HCT116 (cell line): ENCODE data around the gene PRPF31. TPM values are rescaled to one million over a fixed set of nuclear protein-coding genes. Genes with fewer than 3 reads are reported as not detected.

ENCODE experiments used
- ATAC-seq: fragments of 200-7000 bp; cut with Tn5 transposase; 2 replicates; pipeline ENCODE4 v1.9.1; 2020; ENCODE audit warnings: mild to moderate bottlenecking, moderate library complexity
- Bru-seq: library from RNA; stranded (reverse); fragments of 400-500 nt; gene quantifications from one replicate; lab custom pipeline; 2021; lab: Mats Ljungman, UMichigan
- BruChase-seq, 2 experiments: library from RNA; stranded (reverse); fragments of 400-500 nt; gene quantifications; one replicate each; lab custom pipeline; 2021; lab: Mats Ljungman, UMichigan
- BruUV-seq: library from RNA; stranded (reverse); fragments of 400-500 nt; replicated peaks from 2 replicates; lab custom pipeline; 2021; lab: Mats Ljungman, UMichigan
- CTCF ChIA-PET: fragments of 300-600 bp; sonication (Branson Sonifier 250); formaldehyde crosslinking; loops from one replicate; lab custom pipeline; 2021; ENCODE audit warnings: antibody characterized with exemption; lab: Charles Lee
- POLR2A ChIA-PET: fragments of 300-600, 350-600 bp; sonication (Branson Sonifier 250); formaldehyde crosslinking; loops from one replicate; lab custom pipeline; 2021; ENCODE audit warnings: antibody characterized with exemption; lab: Charles Lee
- RAD21 ChIA-PET, 2 experiments: fragments of 300-600 bp; sonication (Branson Sonifier 250); formaldehyde crosslinking; loops; one replicate each; lab custom pipeline; 2023; ENCODE audit warnings: low total read pairs in 2 of 2; ENCODE audit not compliant: uncharacterized antibody in 2 of 2, unreplicated experiment in 2 of 2, low non-redundant PET in 1 of 2; lab: Charles Lee
- DNase-seq: peaks from one replicate; pipeline ENCODE4 v3.0.0-alpha.2; 2010; ENCODE audit warnings: low read depth, low spot score
- H2AFZ ChIP-seq: fragments of 200-600 bp; shearing (Covaris generic), sonication (generic); 2 replicates; pipeline ENCODE4 v1.6.1; 2017; ENCODE audit warnings: low read depth, mixed run types, mixed read lengths, antibody characterized with exemption, low read length; ENCODE audit not compliant: poor library complexity, severe bottlenecking
- H3K27ac ChIP-seq: 2 replicates; pipeline ENCODE4 v1.5.1; 2012; ENCODE audit warnings: low read depth, low read length
- H3K27me3 ChIP-seq: fragments of 200-600 bp; sonication (generic); 2 replicates; pipeline ENCODE4 v1.6.1; 2016; ENCODE audit warnings: mixed run types, low read length, mixed read lengths; ENCODE audit not compliant: insufficient read depth
- H3K36me3 ChIP-seq, 2 experiments: fragments of 200-500 bp in 1 of 2; fragments of 200-600 bp in 1 of 2; sonication (Bioruptor generic) in 1 of 2; sonication (generic) in 1 of 2; 2 replicates each; pipeline versions ENCODE4 v1.5.1 to v1.6.1; 2014 to 2016; ENCODE audit warnings: low read length in 2 of 2, inconsistent platforms in 1 of 2, mixed read lengths in 1 of 2, mixed run types in 1 of 2; ENCODE audit not compliant: insufficient read depth in 2 of 2, control insufficient read depth in 1 of 2
- H3K4me1 ChIP-seq, 2 experiments: fragments of 200-600 bp in 1 of 2; sonication (generic) in 1 of 2; 2 replicates each; pipeline versions ENCODE4 v1.5.1 to v1.6.1; 2012 to 2017; ENCODE audit warnings: low read length in 2 of 2, inconsistent platforms in 1 of 2, mild to moderate bottlenecking in 1 of 2, mixed read lengths in 1 of 2, mixed run types in 1 of 2, moderate library complexity in 1 of 2; ENCODE audit not compliant: insufficient read depth in 2 of 2, control insufficient read depth in 1 of 2
- H3K4me2 ChIP-seq: fragments of 200-600 bp; sonication (generic); 2 replicates; pipeline ENCODE4 v1.6.1; 2017; ENCODE audit warnings: mixed run types, low read length, mixed read lengths
- H3K4me3 ChIP-seq, 2 experiments: fragments of 200-600 bp in 1 of 2; sonication (generic) in 1 of 2; replicated peaks in 1 of 2; 2 replicates each; pipeline ENCODE4 v1.5.1; 2011 to 2016; ENCODE audit warnings: low read length in 2 of 2, control low read depth in 1 of 2, low read depth in 1 of 2, mild to moderate bottlenecking in 1 of 2, mixed read lengths in 1 of 2, mixed run types in 1 of 2
- H3K79me2 ChIP-seq: fragments of 200-600 bp; sonication (generic); 2 replicates; pipeline ENCODE4 v1.6.1; 2017; ENCODE audit warnings: mild to moderate bottlenecking, mixed run types, low read length, moderate library complexity, mixed read lengths; ENCODE audit not compliant: insufficient read depth
- H3K9ac ChIP-seq: fragments of 200-600 bp; sonication (generic); 2 replicates; pipeline ENCODE4 v1.6.1; 2016; ENCODE audit warnings: low read length, mixed read lengths
- H3K9me2 ChIP-seq: fragments of 200-600 bp; sonication (generic), shearing (Covaris generic); 2 replicates; pipeline ENCODE4 v1.6.1; 2017; ENCODE audit warnings: mixed run types, mild to moderate bottlenecking, moderate library complexity; ENCODE audit not compliant: insufficient read depth
- H3K9me3 ChIP-seq, 2 experiments: fragments of 200-500 bp in 1 of 2; fragments of 200-600 bp in 1 of 2; sonication (Bioruptor generic) in 1 of 2; sonication (generic) in 1 of 2; 2 replicates each; pipeline ENCODE4 v1.6.1; 2014 to 2017; ENCODE audit warnings: low read length in 2 of 2, mixed read lengths in 2 of 2, inconsistent platforms in 1 of 2, low read depth in 1 of 2, mild to moderate bottlenecking in 1 of 2, mixed run types in 1 of 2, moderate library complexity in 1 of 2; ENCODE audit not compliant: control insufficient read depth in 1 of 2, insufficient read depth in 1 of 2
- H4K20me1 ChIP-seq: fragments of 200-600 bp; sonication (generic), shearing (Covaris generic); 2 replicates; pipeline ENCODE4 v1.6.1; 2017; ENCODE audit warnings: mixed run types, mild to moderate bottlenecking, moderate library complexity; ENCODE audit not compliant: insufficient read depth
- CBX3 ChIP-seq: IDR thresholded peaks from 2 replicates; pipeline ENCODE4 v1.6.1; 2012; ENCODE audit warnings: low read depth
- CEBPB ChIP-seq: IDR thresholded peaks from 2 replicates; pipeline ENCODE4 v1.6.1; 2012; ENCODE audit warnings: low read depth
- EGR1 ChIP-seq: IDR thresholded peaks from 2 replicates; pipeline ENCODE4 v1.6.1; 2012; ENCODE audit warnings: low read depth
- ELF1 ChIP-seq: IDR thresholded peaks from 2 replicates; pipeline ENCODE4 v1.6.1; 2012; ENCODE audit warnings: low read depth, borderline replicate concordance
- EZH2 ChIP-seq: fragments of 200-600 bp; sonication (generic); IDR thresholded peaks from 2 replicates; pipeline ENCODE4 v1.6.1; 2017; ENCODE audit warnings: antibody characterized with exemption, mixed run types
- EZH2phosphoT487 ChIP-seq: fragments of 200-600 bp; IDR thresholded peaks from 2 replicates; pipeline ENCODE4 v1.6.1; 2018; ENCODE audit warnings: antibody characterized with exemption, borderline replicate concordance
- FOSL1 ChIP-seq: IDR thresholded peaks from 2 replicates; pipeline ENCODE4 v1.6.1; 2012; ENCODE audit warnings: low read depth
- JUND ChIP-seq: IDR thresholded peaks from 2 replicates; pipeline ENCODE4 v1.6.1; 2012
- MAX ChIP-seq: IDR thresholded peaks from 2 replicates; pipeline ENCODE4 v1.6.1; 2012
- POLR2A ChIP-seq: IDR thresholded peaks from 2 replicates; pipeline ENCODE4 v1.7.0; 2011; ENCODE audit warnings: borderline replicate concordance; ENCODE audit not compliant: insufficient read depth, insufficient read length; ENCODE audit errors: extremely low read depth
- POLR2AphosphoS5 ChIP-seq: IDR thresholded peaks from 2 replicates; pipeline ENCODE4 v1.6.1; 2011; ENCODE audit warnings: mild to moderate bottlenecking, low read depth, low read length, moderate library complexity
- RAD21 ChIP-seq: IDR thresholded peaks from 2 replicates; pipeline ENCODE4 v1.6.1; 2012; ENCODE audit warnings: low read depth, mild to moderate bottlenecking
- SIN3A ChIP-seq: IDR thresholded peaks from 2 replicates; pipeline ENCODE4 v1.6.1; 2012; ENCODE audit warnings: low read depth
- SP1 ChIP-seq: IDR thresholded peaks from 2 replicates; pipeline ENCODE4 v1.6.1; 2012; ENCODE audit warnings: low read depth
- SRF ChIP-seq: IDR thresholded peaks from 2 replicates; pipeline ENCODE4 v1.6.1; 2012; ENCODE audit warnings: low read depth
- TCF7L2 ChIP-seq: IDR thresholded peaks from 2 replicates; pipeline ENCODE4 v1.7.0; 2011; ENCODE audit warnings: borderline replicate concordance, inconsistent platforms; ENCODE audit not compliant: insufficient read depth, insufficient read length; ENCODE audit errors: extremely low read depth
- YY1 ChIP-seq: IDR thresholded peaks from 2 replicates; pipeline ENCODE4 v1.6.1; 2011; ENCODE audit warnings: low read length, low read depth, moderate library complexity, mild to moderate bottlenecking; ENCODE audit not compliant: insufficient replicate concordance; ENCODE audit errors: extremely low read depth
- ZBTB33 ChIP-seq: IDR thresholded peaks from 2 replicates; pipeline ENCODE4 v1.6.1; 2011; ENCODE audit warnings: mild to moderate bottlenecking, low read length, moderate library complexity; ENCODE audit not compliant: insufficient replicate concordance; ENCODE audit errors: extremely low read depth
- ZFX ChIP-seq: fragments of 450-650 bp; IDR thresholded peaks from 2 replicates; pipeline ENCODE4 v1.6.1; 2017
- intact Hi-C: fragments of 100-400 bp; cut with micrococcal nuclease; formaldehyde crosslinking; loops from 2 replicates; pipeline ENCODE4 v1.10.0; 2022
- long read RNA-seq: library from polyadenylated mRNA; unstranded; transcript quantifications from one replicate; pipeline ENCODE4 v2.0.0, GENCODE V29; 2021; ENCODE audit not compliant: unreplicated experiment
- polyA plus RNA-seq: library from polyadenylated mRNA; unstranded; fragments of >200 nt; gene quantifications from 2 replicates; pipeline ENCODE4 v1.2.1, GENCODE V29; 2012; ENCODE audit warnings: missing spikeins
- total RNA-seq: library from RNA; stranded (reverse); gene quantifications from one replicate; pipeline ENCODE4 v1.2.1, GENCODE V29; 2021; ENCODE audit not compliant: unreplicated experiment

Gene PRPF31
- total RNA-seq, result 99.0 TPM
- 79.3 and 86.8 TPM in 2 replicates for polyA plus RNA-seq
- Bru-seq, nascent RNA, result percentile 66 among the genes with signal in this experiment
- BruChase-seq, experiment 1, labeled RNA remaining after a 6-hour chase, result percentile 85 among the genes with signal in this experiment
- percentile 74 among the genes with signal in this experiment for BruChase-seq, experiment 2, labeled RNA remaining after a 2-hour chase
- long read RNA-seq, transcript PRPF31-201 (14 exons, 2,126 nt), result major isoform, 154 of 229 reads
- long read RNA-seq, partial matches to known transcripts, result 45 of 229 reads
- long read RNA-seq, other reads (novel, unspliced or antisense), result 27 of 229 reads

- TSS peak; percentile 89 for BruUV-seq
- ChIA-PET POLR2A (interaction anchor here (0.6 to 1.7 kb wide), 6 partner anchors 9 to 134 kb away, joined by 3 to 21 read pairs (median 4); partner anchors contain the start of genes CNOT3 and NDUFA3), CTCF (interaction anchor here (1.4 kb wide), 1 partner anchor 277 kb away, joined by 3 read pairs; no protein-coding TSS in a partner anchor), RAD21 (no interaction called here)
- Histone ChIP-seq H4K20me1 (no peaks in the 10 kb centered on the region), H3K9ac (peak within 1 kb of the TSS; percentile 80), H2AFZ (no peak within 1 kb of the TSS), H3K27ac (peak within 1 kb of the TSS; percentile 60), H3K4me3 (peak within 1 kb of the TSS; percentile 89 to 91), H3K27me3 (no peaks in the 10 kb centered on the region), H3K79me2 (peaks cover 41% of the 10 kb centered on the region), H3K9me2 (no peaks in the 10 kb centered on the region), H3K36me3 (peaks cover 0 to 21% of the 10 kb centered on the region in 2 experiments; a peak in 2 of 4 replicates), H3K9me3 (no peaks in the 10 kb centered on the region), H3K4me2 (peak within 1 kb of the TSS; percentile 81), H3K4me1 (peaks cover 8 to 19% of the 10 kb centered on the region in 2 experiments; a peak in 3 of 4 replicates)
- DNase-seq, result peak; percentile 97
- TF ChIP-seq SIN3A, result peak; percentile 57
- TF ChIP-seq EZH2phosphoT487, result no peak
- peak; percentile 28 for TF ChIP-seq POLR2A
- TF ChIP-seq SRF, result peak; percentile 98
- no peak for TF ChIP-seq JUND
- TF ChIP-seq FOSL1, result no peak
- TF ChIP-seq YY1, result peak; percentile 59
- TF ChIP-seq POLR2AphosphoS5, result peak; percentile 84
- TF ChIP-seq RAD21, result no peak
- TF ChIP-seq MAX, result peak; percentile 81
- peak; percentile 90 for TF ChIP-seq CBX3
- no peak for TF ChIP-seq EZH2
- peak; percentile 50; the same call in 1 of the 2 replicates for TF ChIP-seq EGR1
- TF ChIP-seq CEBPB, result no peak
- TF ChIP-seq ELF1, result peak; percentile 69; the same call in 1 of the 2 replicates
- no peak for TF ChIP-seq ZBTB33
- peak; percentile 97 for TF ChIP-seq ZFX
- TF ChIP-seq TCF7L2, result peak; percentile 75
- TF ChIP-seq SP1, result peak; percentile 98
- peak; percentile 93 for ATAC-seq
- intact Hi-C loops, result loop anchor here (1.0 to 5.0 kb wide), 2 partner anchors 13 to 273 kb away; partner anchors contain the start of gene NDUFA3
Observed at GRCh38 chr19:54115109-54116063, at the start of gene PRPF31, which contains the start of gene TFPT. PRPF31 (plus strand) TSS chr19:54115754; CDS start chr19:54118279, 2,525 bp downstream. TFPT (minus strand) TSS chr19:54115657; CDS start chr19:54115269, 388 bp downstream.
